MCF 10A (cell line): ENCODE results near the gene RPL36. TPM values are rescaled to one million over a fixed set of nuclear protein-coding genes. Genes with fewer than 3 reads are reported as not detected.

Experiments used
- BruUV-seq: library from RNA; stranded (reverse); fragments of 400-500 nt; replicated peaks from 2 replicates; lab custom pipeline; 2021; lab: Mats Ljungman, UMichigan
- CTCF ChIA-PET: fragments of 300-600 bp; sonication (Branson Sonifier 250); formaldehyde crosslinking; extraction: SDS; loops from one replicate; lab custom pipeline; 2021; ENCODE audit warnings: antibody characterized with exemption, inconsistent platforms; lab: Yijun Ruan, JAX
- POLR2A ChIA-PET: fragments of 300-600, 350-650 bp; sonication (Branson Sonifier 250); formaldehyde crosslinking; extraction: SDS; loops from one replicate; lab custom pipeline; 2020; ENCODE audit warnings: antibody characterized with exemption, inconsistent platforms; lab: Yijun Ruan, JAX
- DNase-seq: peaks from one replicate; pipeline ENCODE4 v3.0.0-alpha.2; 2018; ENCODE audit not compliant: unreplicated experiment
- H3K27ac Mint-ChIP-seq: one replicate; pipeline ENCODE4 v1.8.0; 2022; ENCODE audit warnings: mild to moderate bottlenecking, low read depth, mixed read lengths; ENCODE audit not compliant: unreplicated experiment
- H3K27me3 Mint-ChIP-seq: one replicate; pipeline ENCODE4 v1.8.0; 2022; ENCODE audit warnings: mixed read lengths; ENCODE audit not compliant: insufficient read depth, unreplicated experiment
- H3K36me3 Mint-ChIP-seq: one replicate; pipeline ENCODE4 v1.8.0; 2022; ENCODE audit warnings: mild to moderate bottlenecking, moderate library complexity, mixed read lengths; ENCODE audit not compliant: insufficient read depth, unreplicated experiment
- H3K4me1 Mint-ChIP-seq: one replicate; pipeline ENCODE4 v1.8.0; 2022; ENCODE audit warnings: mixed read lengths; ENCODE audit not compliant: insufficient read depth, unreplicated experiment
- H3K4me3 Mint-ChIP-seq: one replicate; pipeline ENCODE4 v1.8.0; 2022; ENCODE audit warnings: mild to moderate bottlenecking, moderate library complexity, mixed read lengths; ENCODE audit not compliant: unreplicated experiment
- H3K9me3 Mint-ChIP-seq: one replicate; pipeline ENCODE4 v1.8.0; 2022; ENCODE audit warnings: mixed read lengths; ENCODE audit not compliant: unreplicated experiment
- intact Hi-C: fragments of 100-400 bp; cut with micrococcal nuclease; formaldehyde crosslinking; loops from 2 replicates; pipeline ENCODE4 v1.14.1; 2022
- total RNA-seq: library from RNA; stranded (reverse); gene quantifications from 2 replicates; pipeline ENCODE4 v1.2.3, GENCODE V29; 2022
- TF ChIP-seq, protein P1 (sequence below): fragments of 200-600 bp; IDR thresholded peaks from one replicate; pipeline ENCODE4 v1.8.0; 2022; ENCODE audit warnings: antibody characterized with exemption, mild to moderate bottlenecking; ENCODE audit not compliant: unreplicated experiment

Gene RPL36
- total RNA-seq, 1 experiment from 2014 or later: 1,569 TPM

DNA sequence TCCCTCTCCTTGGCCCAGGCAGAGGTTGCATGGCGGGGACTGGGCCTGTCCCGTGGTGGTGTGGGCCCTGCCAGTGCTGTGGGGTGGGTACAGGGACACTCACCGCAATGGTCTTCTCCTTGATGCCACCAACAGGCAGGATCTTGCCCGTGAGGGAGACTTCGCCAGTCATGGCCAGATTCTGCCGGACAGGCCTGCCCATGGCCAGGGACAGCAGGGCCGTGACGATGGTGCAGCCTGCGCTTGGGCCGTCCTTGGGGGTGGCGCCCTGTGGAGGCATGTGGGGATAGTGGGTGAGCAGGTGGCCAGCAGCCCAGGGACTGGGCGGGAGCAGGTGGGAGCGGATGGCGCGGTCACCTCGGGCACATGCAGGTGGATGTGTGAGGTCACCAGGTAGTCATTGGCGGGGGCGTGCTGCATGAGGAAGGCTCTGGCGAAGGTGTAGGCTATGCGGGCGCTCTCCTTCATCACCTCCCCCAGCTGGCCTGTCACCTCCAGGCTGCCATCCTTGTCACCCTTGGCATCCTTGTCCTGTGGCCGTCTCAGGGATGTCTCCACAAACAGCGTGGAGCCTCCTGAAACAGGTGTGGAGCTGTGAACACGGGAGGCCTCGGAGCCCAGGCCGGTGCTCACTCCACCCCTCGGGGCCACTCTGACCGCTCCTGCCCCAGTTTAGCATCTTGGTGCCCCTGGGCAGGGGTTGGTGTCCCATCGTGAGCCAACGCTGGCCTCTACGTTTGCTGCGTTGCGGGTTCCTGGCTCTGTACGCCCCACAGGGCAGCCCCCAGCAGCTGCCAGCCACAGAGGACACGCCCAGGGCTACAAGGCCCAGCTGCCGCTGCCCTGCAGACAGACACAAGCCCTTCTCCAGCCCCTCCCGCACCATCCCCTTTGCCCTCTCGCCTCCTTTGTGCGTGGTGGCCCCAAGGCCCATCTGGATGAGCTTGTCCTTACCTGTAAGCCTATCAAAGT lies 3.4 kb downstream of the RPL36 start:
- no peaks in the 10 kb centered on the region for H3K4me1 Mint-ChIP-seq
- no peak for DNase-seq
- H3K4me3 Mint-ChIP-seq: peak overlapping the region; percentile 92
- intact Hi-C loops: loop anchor here (10.0 kb wide), 1 partner anchor 101 kb away; the partner anchor contains the start of gene DUS3L
- peaks cover 83% of the 10 kb centered on the region for H3K36me3 Mint-ChIP-seq
- H3K27me3 Mint-ChIP-seq: no peaks in the 10 kb centered on the region
- CTCF ChIA-PET: no interaction called here
- POLR2A ChIA-PET: interaction anchor here (1.6 kb wide), 1 partner anchor 25 kb away, joined by 12 read pairs; no protein-coding TSS in a partner anchor
- TF ChIP-seq, protein P1, sequence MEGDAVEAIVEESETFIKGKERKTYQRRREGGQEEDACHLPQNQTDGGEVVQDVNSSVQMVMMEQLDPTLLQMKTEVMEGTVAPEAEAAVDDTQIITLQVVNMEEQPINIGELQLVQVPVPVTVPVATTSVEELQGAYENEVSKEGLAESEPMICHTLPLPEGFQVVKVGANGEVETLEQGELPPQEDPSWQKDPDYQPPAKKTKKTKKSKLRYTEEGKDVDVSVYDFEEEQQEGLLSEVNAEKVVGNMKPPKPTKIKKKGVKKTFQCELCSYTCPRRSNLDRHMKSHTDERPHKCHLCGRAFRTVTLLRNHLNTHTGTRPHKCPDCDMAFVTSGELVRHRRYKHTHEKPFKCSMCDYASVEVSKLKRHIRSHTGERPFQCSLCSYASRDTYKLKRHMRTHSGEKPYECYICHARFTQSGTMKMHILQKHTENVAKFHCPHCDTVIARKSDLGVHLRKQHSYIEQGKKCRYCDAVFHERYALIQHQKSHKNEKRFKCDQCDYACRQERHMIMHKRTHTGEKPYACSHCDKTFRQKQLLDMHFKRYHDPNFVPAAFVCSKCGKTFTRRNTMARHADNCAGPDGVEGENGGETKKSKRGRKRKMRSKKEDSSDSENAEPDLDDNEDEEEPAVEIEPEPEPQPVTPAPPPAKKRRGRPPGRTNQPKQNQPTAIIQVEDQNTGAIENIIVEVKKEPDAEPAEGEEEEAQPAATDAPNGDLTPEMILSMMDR: no peak
- peak overlapping the region; percentile 51 for H3K27ac Mint-ChIP-seq
- H3K9me3 Mint-ChIP-seq: no peaks in the 10 kb centered on the region
- TSS peak; percentile 8 for BruUV-seq

DNA sequence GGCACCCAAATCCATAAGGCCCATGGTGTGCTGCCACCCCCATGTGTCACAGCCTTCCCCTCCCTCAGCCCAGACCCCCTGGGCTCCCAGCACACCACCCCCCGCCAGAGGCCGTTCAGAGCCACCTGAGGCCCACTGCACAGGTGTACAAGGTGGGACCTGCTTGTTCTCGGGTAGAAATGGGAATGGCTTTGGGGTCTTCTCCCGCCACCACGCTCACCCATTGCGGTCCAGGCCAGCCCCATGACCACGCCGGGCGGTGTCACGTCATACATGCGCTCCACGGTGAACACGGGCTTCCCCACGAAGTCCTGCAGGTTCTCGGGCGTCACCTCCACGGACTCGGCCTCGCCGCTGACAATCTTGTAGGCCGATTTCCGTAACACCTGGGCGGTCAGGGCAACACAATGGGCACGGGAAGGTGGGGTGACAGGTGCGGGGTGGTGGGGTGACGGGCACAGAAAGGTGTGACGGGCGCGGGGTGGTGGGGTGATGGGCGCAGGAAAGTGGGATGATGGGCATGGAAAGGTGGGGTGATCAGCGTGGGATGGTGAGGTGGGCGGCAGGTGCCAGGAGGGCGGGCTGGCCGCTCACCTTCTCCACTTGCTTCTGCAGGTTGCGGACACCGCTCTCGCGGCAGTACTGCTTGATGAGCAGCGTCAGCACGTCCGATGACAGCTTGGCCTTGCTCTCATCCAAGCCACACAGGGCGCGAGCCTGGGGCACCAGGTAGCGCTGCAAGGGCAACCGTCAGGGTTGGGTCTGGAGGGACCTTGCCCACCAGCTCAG lies 4.3 kb downstream of the RPL36 start:
- POLR2A ChIA-PET: interaction anchor here (0.9 to 1.6 kb wide), 2 partner anchors 24 to 25 kb away, joined by 4 to 12 read pairs; no protein-coding TSS in a partner anchor
- peak overlapping the region; percentile 51 for H3K27ac Mint-ChIP-seq
- intact Hi-C loops: loop anchor here (10.0 kb wide), 1 partner anchor 100 kb away; the partner anchor contains the start of gene DUS3L

DNA sequence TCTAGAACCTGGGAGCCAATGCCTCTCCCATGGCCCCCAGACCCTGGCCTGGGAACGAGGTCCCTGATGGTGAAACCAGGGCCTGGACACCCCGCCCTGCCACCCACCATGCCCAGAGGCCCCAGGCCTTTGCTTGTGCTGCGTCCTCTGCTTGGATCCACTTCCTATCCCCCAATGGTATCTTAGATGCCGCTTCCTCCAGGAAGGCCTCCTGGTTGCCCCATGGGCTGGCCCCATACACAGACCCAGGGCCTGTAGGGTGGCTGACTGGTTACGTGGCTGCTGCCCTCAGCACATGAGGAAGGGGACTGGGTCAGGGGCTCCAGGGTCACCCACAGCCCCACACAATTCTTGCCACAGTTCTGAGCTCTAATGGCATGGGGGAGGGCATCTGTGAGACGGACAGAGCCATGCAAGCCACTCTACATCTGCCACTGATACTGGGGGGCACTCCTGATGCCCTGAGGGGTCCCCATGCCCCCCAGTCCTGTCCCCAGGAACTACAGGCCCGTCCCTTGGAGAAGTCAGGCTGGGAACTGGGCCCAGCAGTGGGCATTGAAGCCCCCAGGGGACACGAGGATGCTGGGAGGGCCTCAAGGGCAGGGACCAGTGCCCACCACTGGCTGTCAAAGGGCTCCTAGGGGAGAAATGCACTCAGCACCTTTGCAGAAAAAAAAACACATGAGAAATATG lies 5.0 kb downstream of the RPL36 start:
- no peak for DNase-seq
- no peak overlapping the region for H3K4me3 Mint-ChIP-seq
- intact Hi-C loops: loop anchor here (10.0 kb wide), 1 partner anchor 100 kb away; the partner anchor contains the start of gene DUS3L
- no peaks in the 10 kb centered on the region for H3K4me1 Mint-ChIP-seq
- ChIA-PET CTCF (interaction anchor here (0.6 kb wide), 2 partner anchors 32 to 229 kb away, joined by 3 read pairs; no protein-coding TSS in a partner anchor), POLR2A (interaction anchor here (0.9 kb wide), 1 partner anchor 24 kb away, joined by 4 read pairs; no protein-coding TSS in a partner anchor)
- TF ChIP-seq, protein P1: no peak
- peaks cover 88% of the 10 kb centered on the region for H3K36me3 Mint-ChIP-seq
- no peak overlapping the region for H3K27ac Mint-ChIP-seq
- H3K9me3 Mint-ChIP-seq: no peaks in the 10 kb centered on the region
- no peaks in the 10 kb centered on the region for H3K27me3 Mint-ChIP-seq
- no TSS peak for BruUV-seq

More for the DNA sequence above, 4.3 kb downstream of the RPL36 start:
- Mint-ChIP-seq H3K4me1 (no peaks in the 10 kb centered on the region), H3K4me3 (no peak overlapping the region), H3K9me3 (no peaks in the 10 kb centered on the region), H3K27me3 (no peaks in the 10 kb centered on the region), H3K36me3 (peaks cover 89% of the 10 kb centered on the region)
- BruUV-seq: no TSS peak
- DNase-seq: no peak
- CTCF ChIA-PET: interaction anchor here (0.6 kb wide), 2 partner anchors 31 to 229 kb away, joined by 3 read pairs; no protein-coding TSS in a partner anchor
- TF ChIP-seq, protein P1: no peak
